Measurements from ENCODE around the gene KRTAP13-3. TPM values are rescaled to one million over a fixed set of nuclear protein-coding genes. Genes with fewer than 3 reads are reported as not detected.

The KRTAP13-3 gene
- total RNA-seq, 1 experiment from 2014 or later = not detected

GRCh38 chr21:30415993-30416392 is 9.7 kb downstream of the KRTAP13-3 start:
- CTCF ChIA-PET = no interaction called here
- intact Hi-C loops (cut with micrococcal nuclease; ENCODE audit: unreplicated experiment) (no loop called here), in situ Hi-C loops (cut with HindIII; ENCODE audit: low pct_unique_long_range_greater_than_20kb, low sequenced_read_pairs) (no loop called here)
- no peaks in the 10 kb centered on the region for H3K27me3 ChIP-seq (ENCODE audit: control insufficient read depth, insufficient read depth, low read length)
- ATAC-seq (no peak), DNase-seq (ENCODE audit: low read depth, low spot score) (no peak)
- H3K4me3 ChIP-seq (ENCODE audit: low read depth in 2 of 2, low read length in 2 of 2) = no peak overlapping the region
- no TSS peak for BruUV-seq (replicated peaks)
- no peaks in the 10 kb centered on the region for H3K36me3 ChIP-seq (ENCODE audit: control insufficient read depth, insufficient read depth, low read length)
- POLR2A ChIA-PET = no interaction called here
- H3K4me1 ChIP-seq (ENCODE audit: control insufficient read depth, insufficient read depth, low read length) = no peaks in the 10 kb centered on the region
- TF ChIP-seq TCF7L2 (IDR thresholded peaks at IDR 0.05; ENCODE audit: low read depth, low read length) (no peak), SIN3A (IDR thresholded peaks at IDR 0.05; ENCODE audit: borderline replicate concordance, insufficient read depth, low read depth, low read length) (no peak), POLR2AphosphoS5 (IDR thresholded peaks at IDR 0.05; ENCODE audit: low read depth, low read length) (no peak), CTCF (IDR thresholded peaks at IDR 0.05) (no peak), REST (IDR thresholded peaks at IDR 0.05; ENCODE audit: insufficient read depth in 1 of 2, low read depth in 2 of 2, low read length in 1 of 2) (no peak)
- H3K27ac ChIP-seq (ENCODE audit: low read length) = no peak overlapping the region
- no peaks in the 10 kb centered on the region for H3K9me3 ChIP-seq (ENCODE audit: control insufficient read depth, insufficient read depth, low read depth, low read length)

GRCh38 chr21:30408782-30409494 is 16.8 kb downstream of the KRTAP13-3 start:
- no peaks in the 10 kb centered on the region for H3K4me1 ChIP-seq (ENCODE audit: control insufficient read depth, insufficient read depth, low read length)
- no TSS peak for BruUV-seq (replicated peaks)
- no peak overlapping the region for H3K27ac ChIP-seq (ENCODE audit: low read length)
- in situ Hi-C loops (cut with HindIII; ENCODE audit: low pct_unique_long_range_greater_than_20kb, low sequenced_read_pairs) (no loop called here), intact Hi-C loops (cut with micrococcal nuclease; ENCODE audit: unreplicated experiment) (no loop called here)
- ChIA-PET POLR2A (no interaction called here), CTCF (no interaction called here)
- no peak overlapping the region for H3K4me3 ChIP-seq (ENCODE audit: low read depth in 2 of 2, low read length in 2 of 2)
- H3K36me3 ChIP-seq (ENCODE audit: control insufficient read depth, insufficient read depth, low read length) = no peaks in the 10 kb centered on the region
- no peak for ATAC-seq
- no peak for TF ChIP-seq REST (IDR thresholded peaks at IDR 0.05; ENCODE audit: insufficient read depth in 1 of 2, low read depth in 2 of 2, low read length in 1 of 2)
- no peak for TF ChIP-seq SIN3A (IDR thresholded peaks at IDR 0.05; ENCODE audit: borderline replicate concordance, insufficient read depth, low read depth, low read length)
- peak; percentile 31 for TF ChIP-seq CTCF (IDR thresholded peaks at IDR 0.05)
- no peak for TF ChIP-seq TCF7L2 (IDR thresholded peaks at IDR 0.05; ENCODE audit: low read depth, low read length)
- no peaks in the 10 kb centered on the region for H3K27me3 ChIP-seq (ENCODE audit: control insufficient read depth, insufficient read depth, low read length)
- no peak for DNase-seq (ENCODE audit: low read depth, low spot score)
- H3K9me3 ChIP-seq (ENCODE audit: control insufficient read depth, insufficient read depth, low read depth, low read length) = no peaks in the 10 kb centered on the region
